GM12873 (cell line): ENCODE measurements around the gene ZNF429.

Experiments
- TF ChIP-seq, protein P1 (sequence below): IDR thresholded peaks from 2 replicates; pipeline ENCODE4 v1.5.1; 2012; ENCODE audit warnings: low read depth, mild to moderate bottlenecking, moderate library complexity, low read length, control low read depth; ENCODE audit not compliant: insufficient read depth; ENCODE audit errors: missing control alignments

Gene ZNF429

DNA sequence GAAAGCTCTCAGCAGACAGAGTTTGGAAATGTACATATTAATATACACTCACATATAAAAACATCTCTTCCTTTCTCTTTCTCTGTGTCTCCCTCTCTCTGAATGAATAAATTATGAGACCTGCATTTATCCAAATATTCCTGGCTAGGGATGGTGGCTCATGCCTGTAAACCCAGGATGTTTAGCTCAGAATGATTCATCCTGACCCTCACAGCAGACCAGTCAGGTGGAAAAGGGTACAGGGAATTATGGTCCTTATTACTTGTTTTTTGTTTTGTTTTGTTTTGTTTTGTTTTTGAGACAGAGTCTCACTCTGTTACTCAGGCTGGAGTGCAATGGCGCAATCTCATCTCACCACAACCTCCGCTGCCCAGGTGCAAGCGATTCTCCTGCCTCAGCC, 71.1 kb downstream of the ZNF429 start:
- TF ChIP-seq, protein P1, sequence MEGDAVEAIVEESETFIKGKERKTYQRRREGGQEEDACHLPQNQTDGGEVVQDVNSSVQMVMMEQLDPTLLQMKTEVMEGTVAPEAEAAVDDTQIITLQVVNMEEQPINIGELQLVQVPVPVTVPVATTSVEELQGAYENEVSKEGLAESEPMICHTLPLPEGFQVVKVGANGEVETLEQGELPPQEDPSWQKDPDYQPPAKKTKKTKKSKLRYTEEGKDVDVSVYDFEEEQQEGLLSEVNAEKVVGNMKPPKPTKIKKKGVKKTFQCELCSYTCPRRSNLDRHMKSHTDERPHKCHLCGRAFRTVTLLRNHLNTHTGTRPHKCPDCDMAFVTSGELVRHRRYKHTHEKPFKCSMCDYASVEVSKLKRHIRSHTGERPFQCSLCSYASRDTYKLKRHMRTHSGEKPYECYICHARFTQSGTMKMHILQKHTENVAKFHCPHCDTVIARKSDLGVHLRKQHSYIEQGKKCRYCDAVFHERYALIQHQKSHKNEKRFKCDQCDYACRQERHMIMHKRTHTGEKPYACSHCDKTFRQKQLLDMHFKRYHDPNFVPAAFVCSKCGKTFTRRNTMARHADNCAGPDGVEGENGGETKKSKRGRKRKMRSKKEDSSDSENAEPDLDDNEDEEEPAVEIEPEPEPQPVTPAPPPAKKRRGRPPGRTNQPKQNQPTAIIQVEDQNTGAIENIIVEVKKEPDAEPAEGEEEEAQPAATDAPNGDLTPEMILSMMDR, result no peak

DNA sequence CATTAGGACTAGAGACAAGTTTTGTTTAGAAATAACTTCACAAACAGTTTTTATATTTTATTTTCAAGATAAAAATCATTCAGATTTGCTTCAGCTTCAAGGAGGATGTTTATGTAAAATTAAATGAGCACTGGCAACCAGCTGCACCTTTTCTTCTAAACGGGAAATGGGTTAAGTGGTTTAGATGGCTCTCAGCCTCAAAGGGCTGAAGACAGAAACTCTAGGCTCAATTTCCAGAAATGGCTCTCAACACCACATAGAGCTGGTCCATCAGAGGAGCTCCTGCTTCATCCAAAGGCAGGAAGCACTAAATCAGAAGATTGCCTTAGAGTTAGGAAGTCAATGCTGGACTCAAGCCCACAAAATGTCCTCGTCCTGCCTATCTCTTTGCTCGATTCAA, 74.7 kb downstream of the ZNF429 start:
- TF ChIP-seq, protein P1, result no peak

DNA sequence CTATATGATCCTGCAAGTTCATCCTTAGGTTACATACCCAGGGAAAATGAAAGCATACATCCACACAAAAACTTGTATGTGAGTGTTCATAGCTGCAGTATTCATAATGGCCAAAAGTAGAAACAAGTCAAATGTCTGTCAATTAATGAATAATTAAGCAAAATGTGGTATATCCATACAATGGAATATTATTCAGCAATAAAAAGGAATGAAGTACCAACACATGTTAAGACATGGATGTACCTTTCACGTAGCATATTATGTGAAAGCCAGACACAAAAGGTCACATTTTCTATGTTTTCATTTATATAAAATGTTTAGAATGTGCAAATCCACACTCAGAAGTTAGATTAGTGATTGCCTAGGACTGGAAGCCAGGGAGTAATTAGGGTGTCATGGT, 75.4 kb downstream of the ZNF429 start:
- TF ChIP-seq, protein P1, result no peak

DNA sequence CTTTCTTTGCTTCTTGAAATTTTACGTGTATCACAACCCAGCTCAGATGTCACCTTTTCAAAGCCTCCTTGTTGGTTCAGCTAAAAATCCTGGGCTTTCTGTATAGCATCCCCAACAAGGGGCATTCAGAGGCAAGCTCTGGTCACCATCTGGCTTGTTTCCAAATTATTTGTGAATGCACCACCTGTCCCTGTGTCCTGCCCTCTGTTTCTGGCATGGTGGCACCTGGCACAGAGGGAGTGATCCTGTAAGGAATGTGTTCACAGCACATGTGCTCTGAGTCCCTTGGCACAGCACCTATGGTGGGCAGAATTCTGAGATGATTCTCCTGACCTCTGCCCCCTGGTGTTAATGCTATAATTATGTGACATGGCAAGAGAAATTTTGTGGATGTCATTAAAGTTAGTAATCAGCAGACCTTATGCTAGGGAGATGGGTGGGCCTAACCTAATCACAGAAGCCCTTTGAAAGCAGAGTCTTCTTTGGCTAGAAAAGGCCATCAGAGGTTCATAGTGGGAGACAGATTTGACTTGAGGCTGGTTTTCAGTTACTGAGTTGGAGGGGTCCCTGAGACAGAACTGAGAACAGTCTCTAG, 76.3 kb downstream of the ZNF429 start:
- TF ChIP-seq, protein P1, result no peak

DNA sequence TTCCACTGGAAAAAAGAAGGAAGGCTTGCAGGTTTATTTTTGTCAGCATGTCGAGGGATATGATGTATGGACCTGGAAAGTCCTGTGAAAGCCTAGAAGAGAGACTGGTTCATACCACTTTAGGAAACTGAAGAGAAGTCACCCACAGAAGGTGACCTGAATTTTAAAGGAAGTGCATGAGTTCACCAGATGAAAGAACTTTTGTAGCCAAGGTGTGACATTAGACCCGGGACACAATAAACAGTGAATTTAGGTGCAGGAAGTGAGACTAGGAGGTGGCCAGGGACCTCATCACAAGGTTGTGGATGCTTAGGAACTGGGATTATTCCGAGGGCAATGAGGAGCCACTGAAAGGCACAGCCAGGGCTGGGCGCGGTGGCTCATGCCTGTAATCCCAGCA, 79.1 kb downstream of the ZNF429 start:
- TF ChIP-seq, protein P1, result no peak

DNA sequence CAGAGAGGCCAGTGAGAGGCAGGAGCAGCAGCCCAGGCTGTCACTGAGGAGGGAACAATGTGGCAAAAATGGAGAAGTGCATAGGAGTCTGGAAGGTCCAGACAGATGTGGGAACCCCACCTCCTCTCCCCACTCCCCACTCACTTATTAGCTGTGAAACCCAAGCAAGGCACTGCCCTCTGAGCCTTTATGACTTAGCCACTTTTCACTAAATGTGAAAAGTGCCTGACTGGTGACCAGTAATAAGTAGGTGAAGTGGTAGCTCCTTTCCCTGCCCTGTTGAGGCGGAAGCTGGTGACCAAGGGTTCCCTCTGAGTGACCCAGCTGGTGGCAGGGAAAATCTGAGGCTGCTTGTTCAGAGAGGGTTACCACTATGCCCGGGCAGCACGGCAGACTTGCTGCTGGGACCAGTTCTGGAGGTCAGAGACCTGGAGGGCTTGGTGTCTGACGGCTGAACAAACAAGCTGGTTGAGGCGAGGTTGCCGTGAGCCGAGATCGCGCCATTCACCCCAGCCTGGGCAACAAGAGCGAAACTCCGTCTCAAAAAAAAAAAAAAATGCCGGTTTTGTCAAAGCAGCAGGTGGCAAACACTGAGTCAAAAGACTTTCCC, 80.0 kb downstream of the ZNF429 start:
- TF ChIP-seq, protein P1, result no peak

DNA sequence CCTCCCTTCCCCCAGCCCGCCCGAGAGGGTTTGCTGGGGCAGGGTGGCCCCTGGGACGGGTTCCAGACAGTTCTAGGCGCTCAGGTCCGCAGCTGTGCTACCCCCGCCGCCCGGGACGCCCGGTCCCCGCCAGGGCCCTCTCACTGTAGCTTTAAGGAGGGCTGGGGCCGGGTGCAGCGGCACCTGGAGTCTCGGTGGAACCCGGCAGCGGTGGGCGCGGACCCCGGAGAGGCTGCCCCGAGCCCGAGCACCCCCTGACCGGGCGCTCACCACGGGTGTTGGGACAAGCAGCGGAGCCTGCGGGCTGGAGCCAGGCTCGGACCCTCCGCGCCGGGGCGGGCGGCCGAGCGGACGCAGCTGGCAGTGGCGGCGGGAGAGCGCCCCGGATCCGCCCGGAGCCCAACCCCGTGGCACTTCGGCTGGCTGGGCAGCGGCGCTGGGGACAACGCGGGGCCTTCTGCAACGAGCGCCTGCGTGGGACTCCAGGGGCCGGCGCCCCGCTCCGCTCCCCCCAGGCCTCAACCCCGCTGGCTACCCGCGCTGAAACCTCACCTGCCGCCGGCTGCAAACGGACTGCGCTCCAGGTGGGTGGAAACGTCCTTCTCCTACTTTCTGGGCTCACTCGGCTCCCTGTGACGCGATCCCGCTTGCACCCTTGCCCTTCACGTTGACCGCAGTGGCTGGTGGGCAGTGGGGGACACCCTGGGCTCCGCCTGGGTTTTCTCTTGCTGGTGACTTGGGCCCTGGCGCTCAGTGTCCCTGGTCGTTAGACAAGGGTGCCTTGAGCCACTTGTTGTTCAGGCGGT, 81.1 kb downstream of the ZNF429 start:
- TF ChIP-seq, protein P1, result no peak
